ENCODE data around the gene TBK1. TPM values are rescaled to one million over a fixed set of nuclear protein-coding genes. Genes with fewer than 3 reads are reported as not detected.
A peak's percentile ranks its signal among the peaks of the same experiment; 100 is the strongest.

TBK1 gene
- total and polyA plus RNA-seq, 9 donors = 11.9 to 25.4 (median 19.3) TPM

DNA sequence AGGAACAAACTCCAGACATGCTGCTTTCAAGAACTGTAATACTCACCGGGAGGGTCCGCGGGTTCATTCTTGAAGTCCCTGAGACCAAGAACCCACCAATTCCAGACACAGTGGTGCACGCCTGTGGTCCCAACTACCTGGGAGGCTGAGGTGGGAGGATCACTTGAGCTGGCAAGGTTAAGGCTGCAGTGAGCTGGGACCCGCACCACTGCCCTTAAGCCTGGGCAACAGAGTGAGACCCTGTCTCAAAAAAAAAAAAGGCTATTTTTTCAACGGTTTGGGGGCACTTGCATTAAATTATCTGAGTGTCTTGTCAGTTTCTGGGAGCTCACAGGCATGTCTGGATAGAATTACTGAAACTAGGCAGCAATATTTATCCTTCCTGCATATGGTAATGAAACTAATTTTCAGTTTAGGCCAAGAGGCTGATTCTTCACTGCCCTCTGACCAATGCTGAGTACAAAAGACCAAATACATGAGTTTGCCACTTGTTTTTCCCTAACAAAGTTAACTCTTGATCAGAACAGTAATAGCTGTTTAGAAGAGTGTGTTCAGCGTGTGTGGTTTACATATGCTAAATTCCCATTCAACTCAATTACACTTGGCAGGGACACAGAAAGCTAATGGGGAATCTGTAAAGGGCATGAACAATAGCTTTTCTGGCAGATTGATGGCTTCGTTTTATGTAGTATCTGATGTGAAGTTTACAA lies 92.6 kb downstream of the TBK1 start:
- 73 to 82% (median 79%) methylated on average over 8 of the region's 8 CpGs for WGBS, 3 donors
- H3K27ac ChIP-seq = no peak overlapping the region
- H3K36me3 ChIP-seq = no peaks in the 10 kb centered on the region
- H3K9me3 ChIP-seq = no peaks in the 10 kb centered on the region
- H3K27me3 ChIP-seq = no peaks in the 10 kb centered on the region
- H3K4me3 ChIP-seq = no peak overlapping the region
- TF ChIP-seq EP300 (IDR thresholded peaks at IDR 0.05) (no peak), POLR2A (IDR thresholded peaks at IDR 0.05) (no peak)
- TF ChIP-seq, protein P1, sequence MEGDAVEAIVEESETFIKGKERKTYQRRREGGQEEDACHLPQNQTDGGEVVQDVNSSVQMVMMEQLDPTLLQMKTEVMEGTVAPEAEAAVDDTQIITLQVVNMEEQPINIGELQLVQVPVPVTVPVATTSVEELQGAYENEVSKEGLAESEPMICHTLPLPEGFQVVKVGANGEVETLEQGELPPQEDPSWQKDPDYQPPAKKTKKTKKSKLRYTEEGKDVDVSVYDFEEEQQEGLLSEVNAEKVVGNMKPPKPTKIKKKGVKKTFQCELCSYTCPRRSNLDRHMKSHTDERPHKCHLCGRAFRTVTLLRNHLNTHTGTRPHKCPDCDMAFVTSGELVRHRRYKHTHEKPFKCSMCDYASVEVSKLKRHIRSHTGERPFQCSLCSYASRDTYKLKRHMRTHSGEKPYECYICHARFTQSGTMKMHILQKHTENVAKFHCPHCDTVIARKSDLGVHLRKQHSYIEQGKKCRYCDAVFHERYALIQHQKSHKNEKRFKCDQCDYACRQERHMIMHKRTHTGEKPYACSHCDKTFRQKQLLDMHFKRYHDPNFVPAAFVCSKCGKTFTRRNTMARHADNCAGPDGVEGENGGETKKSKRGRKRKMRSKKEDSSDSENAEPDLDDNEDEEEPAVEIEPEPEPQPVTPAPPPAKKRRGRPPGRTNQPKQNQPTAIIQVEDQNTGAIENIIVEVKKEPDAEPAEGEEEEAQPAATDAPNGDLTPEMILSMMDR (IDR thresholded peaks at IDR 0.05) = no peak
- H3K4me1 ChIP-seq (ENCODE audit: insufficient read depth) = peaks cover 2% of the 10 kb centered on the region
- no peak for DNase-seq
- intact Hi-C loops (cut with DNase I) = loop anchor here in 1 of 4 donors (5.0 kb wide), 1 partner anchor 153 kb away; no protein-coding TSS in a partner anchor

DNA sequence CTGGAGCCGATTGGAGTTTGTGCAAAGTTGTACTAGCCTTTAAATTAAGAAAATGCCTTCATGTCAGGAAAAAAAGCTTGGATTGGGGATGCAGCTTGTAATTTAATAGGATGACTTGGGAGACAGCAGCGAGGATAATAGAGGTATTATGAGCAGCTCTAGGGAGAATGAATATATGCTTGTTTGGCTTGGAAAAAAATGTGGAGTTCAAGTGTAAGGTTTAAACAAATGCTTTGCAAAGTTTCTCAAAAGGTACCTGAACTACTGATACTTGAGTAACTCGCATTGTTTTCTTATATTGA lies 93.1 kb downstream of the TBK1 start:
- no peaks in the 10 kb centered on the region for H3K36me3 ChIP-seq
- intact Hi-C loops (cut with DNase I) = loop anchor here in 1 of 4 donors (5.0 kb wide), 1 partner anchor 152 kb away; no protein-coding TSS in a partner anchor
- no peak overlapping the region for H3K4me3 ChIP-seq
- no peak overlapping the region for H3K27ac ChIP-seq
- peaks cover 2% of the 10 kb centered on the region for H3K4me1 ChIP-seq (ENCODE audit: insufficient read depth)
- TF ChIP-seq EP300 (IDR thresholded peaks at IDR 0.05) = no peak
- TF ChIP-seq, protein P1 (IDR thresholded peaks at IDR 0.05) = no peak
- no peak for TF ChIP-seq POLR2A (IDR thresholded peaks at IDR 0.05)
- 65 to 72% (median 68%) methylated on average over 3 of the region's 3 CpGs for WGBS, 3 donors
- no peak for DNase-seq
- no peaks in the 10 kb centered on the region for H3K9me3 ChIP-seq
- no peaks in the 10 kb centered on the region for H3K27me3 ChIP-seq

DNA sequence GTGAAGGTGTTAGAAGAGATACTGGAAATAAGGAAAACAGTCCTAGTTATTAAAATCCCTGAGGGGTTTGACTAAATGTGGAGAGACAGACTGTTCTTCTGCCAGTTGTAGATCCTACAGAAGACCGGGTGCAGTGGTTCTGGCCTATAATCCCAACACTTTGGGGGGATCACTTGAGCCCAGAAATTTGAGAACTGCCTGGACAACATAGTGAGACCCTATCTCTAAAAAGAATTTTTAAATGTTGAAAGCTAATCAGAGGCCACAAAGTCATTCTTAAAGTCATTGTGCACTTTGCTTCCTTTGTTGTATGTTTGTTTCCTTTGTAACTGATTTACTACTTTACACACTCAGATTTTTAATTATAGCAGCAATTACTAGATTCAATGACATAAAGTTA lies 97.2 kb downstream of the TBK1 start:
- intact Hi-C loops (cut with DNase I) = loop anchor here in 2 of 4 donors (2.0 to 5.0 kb wide), 2 partner anchors 148 to 150 kb away; no protein-coding TSS in a partner anchor
- H3K27ac ChIP-seq = no peak overlapping the region
- WGBS, 3 donors = 77 to 87% (median 81%) methylated on average over 1 of the region's 1 CpG
- H3K4me1 ChIP-seq (ENCODE audit: insufficient read depth) = peaks cover 3% of the 10 kb centered on the region
- H3K27me3 ChIP-seq = no peaks in the 10 kb centered on the region
- TF ChIP-seq POLR2A (IDR thresholded peaks at IDR 0.05) (no peak), EP300 (IDR thresholded peaks at IDR 0.05) (no peak)
- TF ChIP-seq, protein P1 (IDR thresholded peaks at IDR 0.05) = no peak
- no peak overlapping the region for H3K4me3 ChIP-seq
- H3K9me3 ChIP-seq = no peaks in the 10 kb centered on the region
- H3K36me3 ChIP-seq = no peaks in the 10 kb centered on the region
- no peak for DNase-seq

DNA sequence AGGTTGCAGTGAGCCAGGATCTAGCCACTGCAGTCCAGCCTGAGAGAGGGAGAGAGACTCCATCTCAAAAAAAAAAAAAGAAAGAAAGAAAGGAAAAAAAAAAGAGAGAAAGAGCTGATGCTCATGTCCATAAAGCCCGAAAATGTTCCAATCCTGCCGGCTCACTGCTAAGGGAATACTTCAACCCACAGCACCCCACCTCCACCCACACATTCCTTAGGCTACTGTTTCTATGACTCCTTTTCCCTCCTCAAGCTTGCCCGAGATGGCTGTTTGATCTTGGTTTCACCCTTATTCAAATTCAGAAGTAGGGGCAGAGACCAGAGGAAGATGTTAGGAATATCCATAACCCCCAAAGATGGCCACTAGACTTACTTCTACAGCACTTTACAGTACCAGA lies 98.8 kb downstream of the TBK1 start:
- Histone ChIP-seq H3K4me3 (no peak overlapping the region), H3K4me1 (ENCODE audit: insufficient read depth) (peaks cover 2% of the 10 kb centered on the region), H3K36me3 (no peaks in the 10 kb centered on the region), H3K9me3 (no peaks in the 10 kb centered on the region), H3K27ac (no peak overlapping the region), H3K27me3 (no peaks in the 10 kb centered on the region)
- peak in 1 of 5 donors; percentile 21 for DNase-seq
- TF ChIP-seq, protein P1 (IDR thresholded peaks at IDR 0.05) = no peak
- TF ChIP-seq EP300 (IDR thresholded peaks at IDR 0.05) = no peak
- no peak for TF ChIP-seq POLR2A (IDR thresholded peaks at IDR 0.05)
- intact Hi-C loops (cut with DNase I) = loop anchor here in 3 of 4 donors (2.0 to 10.0 kb wide), 3 partner anchors 54 to 147 kb away; no protein-coding TSS in a partner anchor
- 19 to 33% (median 23%) methylated on average over 3 of the region's 3 CpGs for WGBS, 3 donors

Data from ovary (tissue), 9 donors.